ENCODE data around the gene ZCRB1.
"Not testable (repeated sequence)": the region's sequence is repeated elsewhere in the genome, so short reads cannot be mapped to it uniquely, and the experiment has no call there.

Gene ZCRB1, protein sequence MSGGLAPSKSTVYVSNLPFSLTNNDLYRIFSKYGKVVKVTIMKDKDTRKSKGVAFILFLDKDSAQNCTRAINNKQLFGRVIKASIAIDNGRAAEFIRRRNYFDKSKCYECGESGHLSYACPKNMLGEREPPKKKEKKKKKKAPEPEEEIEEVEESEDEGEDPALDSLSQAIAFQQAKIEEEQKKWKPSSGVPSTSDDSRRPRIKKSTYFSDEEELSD

DNA sequence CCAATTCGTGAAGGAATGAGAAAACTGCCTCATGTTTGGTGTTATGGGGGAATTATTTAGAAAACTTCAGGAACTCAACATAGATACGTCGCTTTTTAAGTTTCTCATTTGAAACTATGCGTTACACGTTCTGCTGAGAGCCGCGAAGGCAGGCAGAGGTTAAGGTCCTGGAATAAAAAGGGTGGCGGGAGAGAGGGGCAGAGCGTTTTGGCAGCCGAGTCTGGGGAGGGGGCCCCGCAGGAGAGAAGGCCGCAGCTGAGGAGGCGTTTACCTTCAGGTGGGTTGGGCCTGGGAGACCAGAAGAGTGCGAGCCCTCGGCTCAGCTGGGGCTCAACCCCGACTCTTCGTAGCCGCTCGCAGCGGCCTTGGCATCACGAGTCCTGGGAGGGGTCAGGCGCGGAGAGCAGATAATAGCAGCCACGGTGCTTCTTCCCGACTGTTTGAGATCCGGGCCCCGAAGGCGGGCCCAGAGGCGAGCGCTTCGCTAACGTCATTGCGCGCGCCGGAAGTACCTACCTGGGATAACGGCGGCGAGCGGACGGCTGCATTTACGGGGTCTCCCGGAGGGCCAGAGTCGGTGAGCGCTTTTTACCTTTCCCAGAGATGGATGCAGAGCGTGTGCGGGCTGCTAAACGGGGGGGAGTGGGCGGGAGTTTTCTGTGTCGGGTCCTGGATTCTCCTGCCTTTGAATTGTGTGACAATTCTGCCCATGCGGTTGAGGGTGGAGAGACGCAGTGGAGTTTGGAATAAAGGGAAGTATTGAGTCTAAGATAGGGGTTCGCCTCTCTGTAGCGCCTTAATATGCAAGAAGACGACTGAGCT, at the start of gene ZCRB1, which contains the start of gene PPHLN1:
TSS of gene ZCRB1 (minus strand) at position 442 of the 822 bp plus-strand sequence. CDS start 1,992 bp downstream, outside the sequence.
TSS of gene PPHLN1 (plus strand) at position 515 of the 822 bp plus-strand sequence. CDS start 9,736 bp downstream, outside the sequence.
- peak; percentile 76 to 77 for DNase-seq

GRCh38 chr12:42373669-42374068, 47.8 kb upstream of the ZCRB1 start:
- no peak for DNase-seq

- DNase-seq, result peak; percentile 66 to 85
Observed at GRCh38 chr12:42372154-42372791, 46.4 kb upstream of the ZCRB1 start.

DNA sequence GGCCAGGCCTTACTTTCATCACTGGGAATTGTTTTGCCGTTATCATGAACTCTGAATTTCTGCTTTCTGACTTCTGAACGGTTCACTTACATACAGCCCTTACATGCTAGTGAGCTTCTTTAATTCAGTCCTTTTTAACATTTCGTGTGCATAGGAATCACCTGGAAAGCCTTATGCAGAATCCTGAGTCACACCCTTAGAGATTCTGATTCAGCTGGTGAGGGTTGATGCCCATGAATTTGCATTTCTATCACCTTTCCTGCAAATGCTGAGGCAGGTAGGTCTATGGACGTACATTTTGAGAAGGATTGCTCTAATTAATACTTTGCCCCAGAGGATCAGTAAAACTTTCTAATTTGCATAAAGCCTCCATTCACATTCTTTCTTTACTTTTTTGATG, 44.1 kb upstream of the ZCRB1 start:
- DNase-seq, result no peak

GRCh38 chr12:42365486-42365885, 39.6 kb upstream of the ZCRB1 start:
- no peak for DNase-seq

DNA sequence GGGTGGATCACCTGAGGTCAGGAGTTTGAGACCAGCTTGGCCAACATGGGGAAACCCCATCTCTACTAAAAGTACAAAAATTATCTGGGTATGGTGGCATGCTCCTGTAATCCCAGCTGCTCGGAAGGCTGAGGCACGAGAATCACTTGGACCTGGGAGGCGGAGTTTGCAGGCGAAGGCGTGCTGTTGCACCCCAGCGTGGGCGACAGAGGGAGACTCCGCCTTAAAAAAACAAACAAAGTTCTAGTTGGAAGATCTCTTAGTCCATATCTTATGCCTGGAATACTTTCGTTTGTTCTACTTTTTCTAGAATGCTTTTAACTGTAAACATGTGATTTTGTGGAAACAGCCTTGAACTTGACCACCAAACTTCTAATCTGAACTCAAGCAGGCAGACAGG, 38.8 kb upstream of the ZCRB1 start:
- DNase-seq, result no peak

GRCh38 chr12:42362647-42363260, 36.9 kb upstream of the ZCRB1 start:
- DNase-seq, result no peak

- no peak for DNase-seq
Observed at GRCh38 chr12:42361909-42362646, 36.2 kb upstream of the ZCRB1 start.

DNA sequence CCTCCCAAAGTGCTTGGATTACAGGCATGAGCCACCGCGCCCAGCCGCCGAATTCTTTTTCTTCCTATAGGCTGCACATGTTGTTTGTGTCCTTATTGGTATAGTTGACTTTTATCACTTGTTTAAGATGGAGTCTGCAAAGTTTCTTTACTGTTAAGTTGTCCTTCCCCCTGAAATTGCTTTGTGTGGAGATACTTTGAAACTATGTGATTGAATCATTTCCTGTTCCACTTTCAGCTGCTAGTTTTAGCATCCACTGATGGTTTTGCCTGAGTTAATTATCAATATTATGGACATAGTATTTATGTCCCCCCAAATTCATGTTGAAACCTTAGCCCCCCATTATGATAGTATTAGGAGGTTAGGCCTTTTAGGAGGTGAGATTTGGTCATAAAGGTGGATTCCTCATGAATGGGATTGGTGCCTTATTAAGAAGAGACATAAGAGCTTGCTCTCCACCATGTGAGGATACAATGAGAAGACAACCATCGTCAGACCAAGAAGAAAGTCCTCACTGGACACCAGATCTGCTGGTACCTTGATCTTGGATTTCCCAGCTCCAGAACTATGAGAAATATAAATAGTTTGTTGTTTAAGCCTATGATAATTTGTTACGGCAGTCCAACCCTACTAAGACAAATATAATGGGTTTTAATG, 35.0 kb upstream of the ZCRB1 start:
- DNase-seq, result no peak

- DNase-seq, result no peak
Observed at GRCh38 chr12:42356344-42356743, 30.4 kb upstream of the ZCRB1 start.

- DNase-seq, result not testable (repeated sequence)
Observed at GRCh38 chr12:42350021-42350407, 24.1 kb upstream of the ZCRB1 start.

- DNase-seq, result not testable (repeated sequence)
Observed at GRCh38 chr12:42349119-42350020, 23.5 kb upstream of the ZCRB1 start.

DNA sequence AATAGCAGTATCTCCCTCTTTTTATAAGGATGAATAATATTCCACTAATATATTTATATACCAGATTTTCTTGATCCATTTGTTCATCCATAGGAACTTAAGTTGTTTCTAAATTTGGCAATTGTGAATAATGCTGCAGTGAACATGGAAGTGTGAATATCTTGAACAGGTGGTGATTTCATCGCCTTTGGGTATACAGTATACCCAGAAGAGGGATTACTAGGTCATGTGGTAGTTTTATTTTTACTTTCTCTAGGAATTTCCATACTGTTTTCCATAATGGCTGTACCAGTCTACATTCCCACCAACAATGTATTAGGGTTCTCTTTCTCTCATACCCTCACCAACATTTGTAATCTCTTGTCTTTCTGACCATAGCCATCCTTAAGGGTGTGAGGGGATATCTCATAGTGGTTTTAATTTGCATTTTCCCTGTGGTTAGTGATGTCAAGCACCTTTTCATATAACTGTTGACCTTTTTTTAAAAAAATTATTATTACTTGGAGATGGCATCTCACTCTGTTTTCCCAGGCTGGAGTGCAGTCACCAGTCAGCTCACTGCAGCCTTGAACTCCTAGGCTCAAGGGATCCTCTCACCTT, 20.6 kb upstream of the ZCRB1 start:
- no peak for DNase-seq

GRCh38 chr12:42343721-42344120, 17.8 kb upstream of the ZCRB1 start:
- DNase-seq, result no peak

DNA sequence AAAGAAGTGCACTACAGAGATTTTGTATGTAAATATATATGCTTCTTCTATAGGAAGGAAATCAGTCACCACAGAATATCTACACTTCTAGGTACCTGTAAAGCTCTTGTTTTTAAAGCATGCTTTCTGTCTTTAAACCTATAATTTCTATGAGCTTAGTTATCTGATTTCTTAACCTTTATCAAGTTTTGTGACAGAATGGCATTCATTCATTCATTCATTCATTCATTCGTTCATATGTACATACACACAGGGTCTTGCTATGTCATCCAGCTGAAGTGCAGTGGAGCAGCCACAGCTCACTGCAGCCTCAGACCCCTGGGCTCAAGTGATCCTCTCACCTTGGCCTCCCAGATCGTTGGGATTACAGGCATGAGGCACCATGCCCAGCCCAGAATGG, 16.1 kb upstream of the ZCRB1 start:
- no peak for DNase-seq

DNA sequence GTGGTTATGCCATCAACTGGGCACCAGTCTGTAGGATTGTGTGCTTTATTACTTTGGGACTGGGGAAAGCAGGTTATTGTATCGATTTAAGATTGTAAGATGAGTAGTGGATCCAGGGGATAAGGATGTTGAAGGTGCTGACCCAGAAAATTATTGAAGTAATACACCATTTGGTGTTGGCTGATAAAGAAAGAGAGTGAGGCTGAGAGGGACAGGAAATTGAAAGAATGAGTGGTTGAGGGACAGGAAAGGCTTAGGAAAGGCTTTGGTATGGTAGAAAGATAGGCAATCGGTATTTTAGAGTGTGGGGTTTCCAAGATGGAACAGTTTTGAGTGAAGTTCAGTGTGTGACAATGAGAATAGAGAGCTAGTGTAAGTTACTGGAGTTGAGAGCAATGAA, 12.4 kb upstream of the ZCRB1 start:
- DNase-seq, result no peak

- no peak for DNase-seq
Observed at GRCh38 chr12:42336286-42336685, 10.4 kb upstream of the ZCRB1 start.

GRCh38 chr12:42332301-42333285, 6.7 kb upstream of the ZCRB1 start:
- DNase-seq, result peak; percentile 53 to 54

DNA sequence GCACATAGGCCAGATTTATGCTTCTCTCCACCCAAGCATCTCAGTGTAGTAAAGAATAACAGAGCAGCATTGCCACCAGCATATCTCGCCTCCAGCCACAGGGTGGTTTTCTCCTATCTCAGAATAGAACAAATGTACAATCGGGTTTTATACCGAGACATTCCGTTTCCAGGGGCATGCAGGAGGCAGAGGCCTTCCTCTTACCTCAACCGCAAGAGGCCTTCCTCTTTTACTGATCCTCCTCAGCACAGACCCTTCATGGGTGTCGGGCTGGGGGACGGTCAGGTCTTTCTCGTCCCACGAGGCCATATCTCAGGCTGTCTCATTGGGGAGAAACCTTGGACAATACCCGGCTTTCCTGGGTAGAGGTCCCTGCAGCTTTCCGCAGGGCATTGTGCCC, 4.2 kb upstream of the ZCRB1 start:
- DNase-seq, result peak; percentile 29 to 35
